SJSA1 (cell line): Measurements from ENCODE around the gene TIMM21. TPM values are rescaled to one million over a fixed set of nuclear protein-coding genes. Genes with fewer than 3 reads are reported as not detected.
A peak's percentile ranks its signal among the peaks of the same experiment; 100 is the strongest.

Source experiments
- DNase-seq, 2 experiments: peaks; one replicate each; pipeline ENCODE4 v3.0.0-alpha.2; 2015 to 2020; ENCODE audit warnings: low spot score in 2 of 2, low read depth in 1 of 2
- H3K27ac ChIP-seq: fragments of 250-450 bp; sonication (Bioruptor Pico); 2 replicates; pipeline ENCODE4 v1.5.1; 2020; ENCODE audit warnings: mild to moderate bottlenecking, moderate library complexity
- H3K27me3 ChIP-seq: fragments of 250-450 bp; sonication (Bioruptor Pico); replicated peaks from 2 replicates; pipeline ENCODE4 v1.5.1; 2020; ENCODE audit warnings: mild to moderate bottlenecking, moderate library complexity
- H3K36me3 ChIP-seq: fragments of 250-450 bp; sonication (Bioruptor Pico); 2 replicates; pipeline ENCODE4 v1.5.1; 2020; ENCODE audit warnings: mild to moderate bottlenecking
- H3K4me1 ChIP-seq: fragments of 250-450 bp; sonication (Bioruptor Pico); replicated peaks from 2 replicates; pipeline ENCODE4 v1.6.1; 2021; ENCODE audit warnings: mild to moderate bottlenecking
- H3K4me3 ChIP-seq: fragments of 250-450 bp; sonication (Bioruptor Pico); 2 replicates; pipeline ENCODE4 v1.5.1; 2020; ENCODE audit warnings: mild to moderate bottlenecking
- H3K9me3 ChIP-seq: fragments of 250-450 bp; sonication (Bioruptor Pico); replicated peaks from 2 replicates; pipeline ENCODE4 v1.5.1; 2020; ENCODE audit warnings: mild to moderate bottlenecking
- total RNA-seq: library from RNA; depleted of rRNA; stranded (reverse); fragments of >200 nt; shearing (Covaris generic); gene quantifications from 2 replicates; pipeline ENCODE4 v1.2.3, GENCODE V29; 2014; rRNA removed

TIMM21 gene
- 39.6 and 63.1 TPM in 2 replicates for total RNA-seq

GRCh38 chr18:74147779-74148542 lies at the start of gene TIMM21, which contains the start of gene FBXO15:
TSS of gene TIMM21 (plus strand) at chr18:74148523. CDS start at chr18:74148809, 286 bp downstream.
TSS of gene FBXO15 (minus strand) at chr18:74147834. CDS start at chr18:74147785, 49 bp downstream.
- H3K4me3 ChIP-seq, result peak within 1 kb of the TSS; percentile 59
- H3K27ac ChIP-seq, result peak within 1 kb of the TSS; percentile 92
- peaks cover 22% of the 10 kb centered on the region for H3K4me1 ChIP-seq
- peak; percentile 95 to 97 for DNase-seq
- H3K9me3 ChIP-seq, result no peaks in the 10 kb centered on the region
- no peaks in the 10 kb centered on the region for H3K27me3 ChIP-seq
- peaks cover 3% of the 10 kb centered on the region; the same call in 1 of the 2 replicates for H3K36me3 ChIP-seq

GRCh38 chr18:74108460-74108859 lies 39.9 kb upstream of the TIMM21 start:
- Histone ChIP-seq H3K27ac (no peak overlapping the region), H3K9me3 (no peaks in the 10 kb centered on the region), H3K4me1 (no peaks in the 10 kb centered on the region), H3K27me3 (no peaks in the 10 kb centered on the region), H3K4me3 (no peak overlapping the region), H3K36me3 (no peaks in the 10 kb centered on the region)
- no peak for DNase-seq

- Histone ChIP-seq H3K27ac (no peak overlapping the region), H3K4me3 (no peak overlapping the region), H3K4me1 (no peaks in the 10 kb centered on the region), H3K9me3 (no peaks in the 10 kb centered on the region), H3K36me3 (no peaks in the 10 kb centered on the region), H3K27me3 (no peaks in the 10 kb centered on the region)
- no peak for DNase-seq
Measured at GRCh38 chr18:74110149-74110548, 38.2 kb upstream of the TIMM21 start.

- no peaks in the 10 kb centered on the region for H3K27me3 ChIP-seq
- no peak for DNase-seq
Measured at GRCh38 chr18:74110976-74111375, 37.3 kb upstream of the TIMM21 start.

GRCh38 chr18:74113711-74114110 lies 34.6 kb upstream of the TIMM21 start:
- Histone ChIP-seq H3K27me3 (no peaks in the 10 kb centered on the region), H3K9me3 (no peaks in the 10 kb centered on the region), H3K4me1 (no peaks in the 10 kb centered on the region), H3K4me3 (no peak overlapping the region), H3K27ac (no peak overlapping the region), H3K36me3 (no peaks in the 10 kb centered on the region)
- no peak for DNase-seq

More at GRCh38 chr18:74110976-74111375, 37.3 kb upstream of the TIMM21 start:
- no peak overlapping the region for H3K27ac ChIP-seq
- H3K4me3 ChIP-seq, result no peak overlapping the region
- no peaks in the 10 kb centered on the region for H3K4me1 ChIP-seq
- H3K9me3 ChIP-seq, result no peaks in the 10 kb centered on the region
- no peaks in the 10 kb centered on the region for H3K36me3 ChIP-seq

- no peaks in the 10 kb centered on the region for H3K4me1 ChIP-seq
- no peak overlapping the region for H3K4me3 ChIP-seq
- no peaks in the 10 kb centered on the region for H3K9me3 ChIP-seq
- no peak overlapping the region for H3K27ac ChIP-seq
- H3K36me3 ChIP-seq, result no peaks in the 10 kb centered on the region
- H3K27me3 ChIP-seq, result no peaks in the 10 kb centered on the region
- no peak for DNase-seq
Measured at GRCh38 chr18:74114116-74114515, 34.2 kb upstream of the TIMM21 start.

GRCh38 chr18:74115046-74115445 lies 33.3 kb upstream of the TIMM21 start:
- Histone ChIP-seq H3K27me3 (no peaks in the 10 kb centered on the region), H3K36me3 (no peaks in the 10 kb centered on the region), H3K4me1 (no peaks in the 10 kb centered on the region), H3K4me3 (no peak overlapping the region), H3K9me3 (no peaks in the 10 kb centered on the region), H3K27ac (no peak overlapping the region)
- DNase-seq, result no peak

- Histone ChIP-seq H3K4me3 (no peak overlapping the region), H3K36me3 (no peaks in the 10 kb centered on the region), H3K27ac (no peak overlapping the region), H3K4me1 (no peaks in the 10 kb centered on the region), H3K9me3 (no peaks in the 10 kb centered on the region), H3K27me3 (no peaks in the 10 kb centered on the region)
- DNase-seq, result peak in 1 of 2 experiments; percentile 14
Measured at GRCh38 chr18:74116633-74117554, 31.4 kb upstream of the TIMM21 start.

- Histone ChIP-seq H3K9me3 (no peaks in the 10 kb centered on the region), H3K36me3 (no peaks in the 10 kb centered on the region), H3K27me3 (peaks cover 9% of the 10 kb centered on the region), H3K4me3 (no peak overlapping the region), H3K4me1 (no peaks in the 10 kb centered on the region), H3K27ac (no peak overlapping the region)
- no peak for DNase-seq
Measured at GRCh38 chr18:74123200-74123599, 25.1 kb upstream of the TIMM21 start.

- H3K4me3 ChIP-seq, result no peak overlapping the region
- DNase-seq, result no peak
- H3K27me3 ChIP-seq, result peaks cover 16% of the 10 kb centered on the region
- no peak overlapping the region for H3K27ac ChIP-seq
- H3K9me3 ChIP-seq, result no peaks in the 10 kb centered on the region
- H3K4me1 ChIP-seq, result no peaks in the 10 kb centered on the region
- H3K36me3 ChIP-seq, result no peaks in the 10 kb centered on the region
Measured at GRCh38 chr18:74124642-74125041, 23.7 kb upstream of the TIMM21 start.

- H3K4me3 ChIP-seq, result no peak overlapping the region
- H3K27me3 ChIP-seq, result peaks cover 20% of the 10 kb centered on the region
- no peaks in the 10 kb centered on the region for H3K9me3 ChIP-seq
- H3K4me1 ChIP-seq, result peaks cover 6% of the 10 kb centered on the region
- DNase-seq, result no peak
- H3K36me3 ChIP-seq, result no peaks in the 10 kb centered on the region
- H3K27ac ChIP-seq, result no peak overlapping the region
Measured at GRCh38 chr18:74126684-74127655, 21.4 kb upstream of the TIMM21 start.

GRCh38 chr18:74128159-74128558 lies 20.2 kb upstream of the TIMM21 start:
- Histone ChIP-seq H3K36me3 (no peaks in the 10 kb centered on the region), H3K4me1 (peaks cover 6% of the 10 kb centered on the region), H3K27ac (no peak overlapping the region), H3K4me3 (no peak overlapping the region), H3K27me3 (peaks cover 20% of the 10 kb centered on the region), H3K9me3 (no peaks in the 10 kb centered on the region)
- no peak for DNase-seq

GRCh38 chr18:74131124-74131523 lies 17.2 kb upstream of the TIMM21 start:
- Histone ChIP-seq H3K36me3 (no peaks in the 10 kb centered on the region), H3K9me3 (no peaks in the 10 kb centered on the region), H3K4me3 (no peak overlapping the region), H3K27me3 (peaks cover 14% of the 10 kb centered on the region), H3K4me1 (peaks cover 6% of the 10 kb centered on the region), H3K27ac (no peak overlapping the region)
- DNase-seq, result no peak
